NT2/D1 (cell line): ENCODE measurements around the gene WDR7.

Experiments used
- DNase-seq: peaks from one replicate; pipeline ENCODE4 v3.0.0-alpha.2; 2011; ENCODE audit warnings: low read depth, low spot score
- H3K27me3 ChIP-seq: 2 replicates; pipeline ENCODE4 v1.6.0; 2011; ENCODE audit warnings: mild to moderate bottlenecking; ENCODE audit not compliant: insufficient read length, insufficient read depth
- H3K36me3 ChIP-seq: 2 replicates; pipeline ENCODE4 v1.6.1; 2011; ENCODE audit warnings: mild to moderate bottlenecking, low read length, mixed read lengths; ENCODE audit not compliant: insufficient read depth, insufficient read length
- H3K4me1 ChIP-seq: 2 replicates; pipeline ENCODE4 v1.5.1; 2011; ENCODE audit not compliant: insufficient read depth, insufficient read length
- H3K4me3 ChIP-seq: 2 replicates; pipeline ENCODE4 v1.5.1; 2011; ENCODE audit warnings: low read depth; ENCODE audit not compliant: insufficient read length
- H3K9ac ChIP-seq: 2 replicates; pipeline ENCODE4 v1.6.0; 2011; ENCODE audit warnings: low read depth; ENCODE audit not compliant: insufficient read length
- H3K9me3 ChIP-seq: 2 replicates; pipeline ENCODE4 v1.5.1; 2011; ENCODE audit warnings: mild to moderate bottlenecking, low read length; ENCODE audit not compliant: insufficient read depth
- SUZ12 ChIP-seq: IDR thresholded peaks from 2 replicates; pipeline ENCODE4 v1.6.1; 2011; ENCODE audit not compliant: insufficient read length, insufficient read depth; ENCODE audit errors: extremely low read depth
- YY1 ChIP-seq: IDR thresholded peaks from 2 replicates; pipeline ENCODE4 v1.6.1; 2011; ENCODE audit not compliant: insufficient read length, insufficient read depth
- ZNF274 ChIP-seq: IDR thresholded peaks from 2 replicates; pipeline ENCODE4 v1.6.1; 2011; ENCODE audit warnings: mild to moderate bottlenecking, low read depth, low read length

Gene WDR7

GRCh38 chr18:56658261-56658660, 7.1 kb downstream of the WDR7 start:
- H3K4me3 ChIP-seq = no peak overlapping the region
- H3K9me3 ChIP-seq = no peaks in the 10 kb centered on the region
- H3K4me1 ChIP-seq = no peaks in the 10 kb centered on the region
- H3K27me3 ChIP-seq = no peaks in the 10 kb centered on the region
- no peaks in the 10 kb centered on the region for H3K36me3 ChIP-seq
- H3K9ac ChIP-seq = no peak overlapping the region
- TF ChIP-seq ZNF274 (no peak), YY1 (no peak), SUZ12 (no peak)
- DNase-seq = no peak

- no peaks in the 10 kb centered on the region for H3K9me3 ChIP-seq
- H3K4me1 ChIP-seq = no peaks in the 10 kb centered on the region
- H3K9ac ChIP-seq = no peak overlapping the region
- no peaks in the 10 kb centered on the region for H3K27me3 ChIP-seq
- DNase-seq = no peak
- no peaks in the 10 kb centered on the region for H3K36me3 ChIP-seq
- H3K4me3 ChIP-seq = no peak overlapping the region
- TF ChIP-seq SUZ12 = no peak
- TF ChIP-seq YY1 = no peak
- no peak for TF ChIP-seq ZNF274
Observed at GRCh38 chr18:56659111-56659510, 8.0 kb downstream of the WDR7 start.

- Histone ChIP-seq H3K4me3 (no peak overlapping the region), H3K36me3 (no peaks in the 10 kb centered on the region), H3K9ac (no peak overlapping the region), H3K4me1 (no peaks in the 10 kb centered on the region), H3K27me3 (no peaks in the 10 kb centered on the region), H3K9me3 (no peaks in the 10 kb centered on the region)
- TF ChIP-seq SUZ12 (no peak), ZNF274 (no peak), YY1 (no peak)
- no peak for DNase-seq
Observed at GRCh38 chr18:56660655-56661054, 9.5 kb downstream of the WDR7 start.

- DNase-seq = no peak
- H3K9me3 ChIP-seq = no peaks in the 10 kb centered on the region
- H3K9ac ChIP-seq = no peak overlapping the region
- H3K27me3 ChIP-seq = no peaks in the 10 kb centered on the region
- no peak overlapping the region for H3K4me3 ChIP-seq
- H3K36me3 ChIP-seq = no peaks in the 10 kb centered on the region
- H3K4me1 ChIP-seq = no peaks in the 10 kb centered on the region
- TF ChIP-seq SUZ12 = no peak
- no peak for TF ChIP-seq ZNF274
- no peak for TF ChIP-seq YY1
Observed at GRCh38 chr18:56661360-56662062, 10.4 kb downstream of the WDR7 start.

- Histone ChIP-seq H3K4me1 (no peaks in the 10 kb centered on the region), H3K4me3 (no peak overlapping the region), H3K9me3 (no peaks in the 10 kb centered on the region), H3K9ac (no peak overlapping the region), H3K36me3 (no peaks in the 10 kb centered on the region), H3K27me3 (no peaks in the 10 kb centered on the region)
- no peak for TF ChIP-seq YY1
- no peak for DNase-seq
Observed at GRCh38 chr18:56662063-56662408, 10.9 kb downstream of the WDR7 start.

- Histone ChIP-seq H3K9me3 (no peaks in the 10 kb centered on the region), H3K4me1 (no peaks in the 10 kb centered on the region), H3K36me3 (no peaks in the 10 kb centered on the region), H3K9ac (no peak overlapping the region), H3K27me3 (no peaks in the 10 kb centered on the region), H3K4me3 (no peak overlapping the region)
- DNase-seq = no peak
- TF ChIP-seq ZNF274 (no peak), YY1 (no peak), SUZ12 (no peak)
Observed at GRCh38 chr18:56662502-56662901, 11.3 kb downstream of the WDR7 start.

- no peaks in the 10 kb centered on the region for H3K27me3 ChIP-seq
- no peaks in the 10 kb centered on the region for H3K9me3 ChIP-seq
- H3K4me3 ChIP-seq = no peak overlapping the region
- H3K9ac ChIP-seq = no peak overlapping the region
- TF ChIP-seq YY1 (no peak), SUZ12 (no peak)
- no peaks in the 10 kb centered on the region for H3K4me1 ChIP-seq
- no peak for DNase-seq
- H3K36me3 ChIP-seq = no peaks in the 10 kb centered on the region
Observed at GRCh38 chr18:56662902-56663301, 11.7 kb downstream of the WDR7 start.
